ENCODE data around the gene OSBP2.

The OSBP2 gene

GRCh38 chr22:30763815-30764673, 69.4 kb downstream of the OSBP2 start:
- peak; percentile 95 for ATAC-seq
- TF ChIP-seq ZFP3 (CRISPR knock-in tag; IDR thresholded peaks at IDR 0.05) = no peak
- TF ChIP-seq ZNF8 (CRISPR knock-in tag; IDR thresholded peaks at IDR 0.05) = no peak
- TF ChIP-seq POU6F1 (CRISPR knock-in tag; IDR thresholded peaks at IDR 0.05; ENCODE audit: borderline replicate concordance, low read depth) = no peak
- no peak for TF ChIP-seq ZNF565 (CRISPR knock-in tag; conservative IDR thresholded peaks at IDR 0.05; ENCODE audit: low read depth)
- no peak for TF ChIP-seq ZC3H10 (CRISPR knock-in tag; IDR thresholded peaks at IDR 0.05)
- no peak for TF ChIP-seq BACH2 (CRISPR knock-in tag; IDR thresholded peaks at IDR 0.05; ENCODE audit: borderline replicate concordance)
- TF ChIP-seq, protein P1, sequence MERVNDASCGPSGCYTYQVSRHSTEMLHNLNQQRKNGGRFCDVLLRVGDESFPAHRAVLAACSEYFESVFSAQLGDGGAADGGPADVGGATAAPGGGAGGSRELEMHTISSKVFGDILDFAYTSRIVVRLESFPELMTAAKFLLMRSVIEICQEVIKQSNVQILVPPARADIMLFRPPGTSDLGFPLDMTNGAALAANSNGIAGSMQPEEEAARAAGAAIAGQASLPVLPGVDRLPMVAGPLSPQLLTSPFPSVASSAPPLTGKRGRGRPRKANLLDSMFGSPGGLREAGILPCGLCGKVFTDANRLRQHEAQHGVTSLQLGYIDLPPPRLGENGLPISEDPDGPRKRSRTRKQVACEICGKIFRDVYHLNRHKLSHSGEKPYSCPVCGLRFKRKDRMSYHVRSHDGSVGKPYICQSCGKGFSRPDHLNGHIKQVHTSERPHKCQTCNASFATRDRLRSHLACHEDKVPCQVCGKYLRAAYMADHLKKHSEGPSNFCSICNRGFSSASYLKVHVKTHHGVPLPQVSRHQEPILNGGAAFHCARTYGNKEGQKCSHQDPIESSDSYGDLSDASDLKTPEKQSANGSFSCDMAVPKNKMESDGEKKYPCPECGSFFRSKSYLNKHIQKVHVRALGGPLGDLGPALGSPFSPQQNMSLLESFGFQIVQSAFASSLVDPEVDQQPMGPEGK (CRISPR knock-in tag; IDR thresholded peaks at IDR 0.05; ENCODE audit: borderline replicate concordance) = no peak
- no peak for TF ChIP-seq TCF4 (CRISPR knock-in tag; IDR thresholded peaks at IDR 0.05; ENCODE audit: borderline replicate concordance)
- no peak for TF ChIP-seq ESRRG (CRISPR knock-in tag; IDR thresholded peaks at IDR 0.05)
- no peak for TF ChIP-seq OSR1 (CRISPR knock-in tag; IDR thresholded peaks at IDR 0.05)
- TF ChIP-seq, protein P2, sequence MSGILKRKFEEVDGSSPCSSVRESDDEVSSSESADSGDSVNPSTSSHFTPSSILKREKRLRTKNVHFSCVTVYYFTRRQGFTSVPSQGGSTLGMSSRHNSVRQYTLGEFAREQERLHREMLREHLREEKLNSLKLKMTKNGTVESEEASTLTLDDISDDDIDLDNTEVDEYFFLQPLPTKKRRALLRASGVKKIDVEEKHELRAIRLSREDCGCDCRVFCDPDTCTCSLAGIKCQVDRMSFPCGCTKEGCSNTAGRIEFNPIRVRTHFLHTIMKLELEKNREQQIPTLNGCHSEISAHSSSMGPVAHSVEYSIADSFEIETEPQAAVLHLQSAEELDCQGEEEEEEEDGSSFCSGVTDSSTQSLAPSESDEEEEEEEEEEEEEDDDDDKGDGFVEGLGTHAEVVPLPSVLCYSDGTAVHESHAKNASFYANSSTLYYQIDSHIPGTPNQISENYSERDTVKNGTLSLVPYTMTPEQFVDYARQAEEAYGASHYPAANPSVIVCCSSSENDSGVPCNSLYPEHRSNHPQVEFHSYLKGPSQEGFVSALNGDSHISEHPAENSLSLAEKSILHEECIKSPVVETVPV (CRISPR knock-in tag; IDR thresholded peaks at IDR 0.05) = no peak
- TF ChIP-seq CREB5 (CRISPR knock-in tag; IDR thresholded peaks at IDR 0.05; ENCODE audit: low read depth) = no peak

- ATAC-seq = no peak
- TF ChIP-seq, protein P2 (CRISPR knock-in tag; IDR thresholded peaks at IDR 0.05) = no peak
- no peak for TF ChIP-seq BACH2 (CRISPR knock-in tag; IDR thresholded peaks at IDR 0.05; ENCODE audit: borderline replicate concordance)
These were observed 73.0 kb downstream of the OSBP2 start for GRCh38 chr22:30767661-30768060.

DNA sequence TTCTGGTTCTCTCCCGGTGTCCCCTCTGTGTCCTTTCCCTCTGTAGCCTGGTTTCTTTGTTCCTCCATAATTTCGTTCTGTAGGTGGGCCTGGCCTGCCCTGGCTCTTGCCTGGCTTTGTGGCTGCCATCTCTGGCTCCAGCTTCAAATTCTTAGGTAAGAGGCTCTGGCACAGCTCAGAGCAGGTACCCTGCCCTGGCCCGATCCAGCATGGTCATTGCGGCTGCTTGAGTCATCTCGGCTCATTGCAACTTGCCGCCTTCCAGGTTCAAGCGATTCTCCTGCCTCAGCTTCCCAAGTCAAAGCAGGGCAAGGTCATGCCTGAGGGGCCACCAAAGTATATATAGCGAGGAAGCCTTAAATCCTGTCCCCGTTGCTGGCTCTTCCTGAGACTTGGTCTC, 76.0 kb downstream of the OSBP2 start:
- ATAC-seq = no peak
- TF ChIP-seq, protein P3, sequence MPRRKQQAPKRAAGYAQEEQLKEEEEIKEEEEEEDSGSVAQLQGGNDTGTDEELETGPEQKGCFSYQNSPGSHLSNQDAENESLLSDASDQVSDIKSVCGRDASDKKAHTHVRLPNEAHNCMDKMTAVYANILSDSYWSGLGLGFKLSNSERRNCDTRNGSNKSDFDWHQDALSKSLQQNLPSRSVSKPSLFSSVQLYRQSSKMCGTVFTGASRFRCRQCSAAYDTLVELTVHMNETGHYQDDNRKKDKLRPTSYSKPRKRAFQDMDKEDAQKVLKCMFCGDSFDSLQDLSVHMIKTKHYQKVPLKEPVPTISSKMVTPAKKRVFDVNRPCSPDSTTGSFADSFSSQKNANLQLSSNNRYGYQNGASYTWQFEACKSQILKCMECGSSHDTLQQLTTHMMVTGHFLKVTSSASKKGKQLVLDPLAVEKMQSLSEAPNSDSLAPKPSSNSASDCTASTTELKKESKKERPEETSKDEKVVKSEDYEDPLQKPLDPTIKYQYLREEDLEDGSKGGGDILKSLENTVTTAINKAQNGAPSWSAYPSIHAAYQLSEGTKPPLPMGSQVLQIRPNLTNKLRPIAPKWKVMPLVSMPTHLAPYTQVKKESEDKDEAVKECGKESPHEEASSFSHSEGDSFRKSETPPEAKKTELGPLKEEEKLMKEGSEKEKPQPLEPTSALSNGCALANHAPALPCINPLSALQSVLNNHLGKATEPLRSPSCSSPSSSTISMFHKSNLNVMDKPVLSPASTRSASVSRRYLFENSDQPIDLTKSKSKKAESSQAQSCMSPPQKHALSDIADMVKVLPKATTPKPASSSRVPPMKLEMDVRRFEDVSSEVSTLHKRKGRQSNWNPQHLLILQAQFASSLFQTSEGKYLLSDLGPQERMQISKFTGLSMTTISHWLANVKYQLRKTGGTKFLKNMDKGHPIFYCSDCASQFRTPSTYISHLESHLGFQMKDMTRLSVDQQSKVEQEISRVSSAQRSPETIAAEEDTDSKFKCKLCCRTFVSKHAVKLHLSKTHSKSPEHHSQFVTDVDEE (CRISPR knock-in tag; IDR thresholded peaks at IDR 0.05) = no peak
- TF ChIP-seq CREB5 (CRISPR knock-in tag; IDR thresholded peaks at IDR 0.05; ENCODE audit: low read depth) = no peak
- TF ChIP-seq, protein P2 (CRISPR knock-in tag; IDR thresholded peaks at IDR 0.05) = no peak
- no peak for TF ChIP-seq ZNF565 (CRISPR knock-in tag; conservative IDR thresholded peaks at IDR 0.05; ENCODE audit: low read depth)
- no peak for TF ChIP-seq TOX (CRISPR knock-in tag; IDR thresholded peaks at IDR 0.05; ENCODE audit: borderline replicate concordance)
- TF ChIP-seq TCF4 (CRISPR knock-in tag; IDR thresholded peaks at IDR 0.05; ENCODE audit: borderline replicate concordance) = no peak
- no peak for TF ChIP-seq GLIS3 (CRISPR knock-in tag; IDR thresholded peaks at IDR 0.05)
- no peak for TF ChIP-seq ZNF8 (CRISPR knock-in tag; IDR thresholded peaks at IDR 0.05)
- TF ChIP-seq SNAI2 (CRISPR knock-in tag; IDR thresholded peaks at IDR 0.05) = no peak
- no peak for TF ChIP-seq ZC3H10 (CRISPR knock-in tag; IDR thresholded peaks at IDR 0.05)
- no peak for TF ChIP-seq ZNF70 (CRISPR knock-in tag; IDR thresholded peaks at IDR 0.05)
- no peak for TF ChIP-seq PPARA (CRISPR knock-in tag; IDR thresholded peaks at IDR 0.05; ENCODE audit: borderline replicate concordance)
- no peak for TF ChIP-seq OSR1 (CRISPR knock-in tag; IDR thresholded peaks at IDR 0.05)
- no peak for TF ChIP-seq ISL1 (CRISPR knock-in tag; IDR thresholded peaks at IDR 0.05)
- TF ChIP-seq, protein P1 (CRISPR knock-in tag; IDR thresholded peaks at IDR 0.05; ENCODE audit: borderline replicate concordance) = no peak

Measured in SK-N-SH treated with all-trans-retinoic acid at 6 μM for 48 hours (cell line).